NT2/D1 (cell line): ENCODE data around the gene OR51B2.

Source experiments
- SUZ12 ChIP-seq: IDR thresholded peaks from 2 replicates; pipeline ENCODE4 v1.6.1; 2011; ENCODE audit not compliant: insufficient read length, insufficient read depth; ENCODE audit errors: extremely low read depth
- YY1 ChIP-seq: IDR thresholded peaks from 2 replicates; pipeline ENCODE4 v1.6.1; 2011; ENCODE audit not compliant: insufficient read length, insufficient read depth
- ZNF274 ChIP-seq: IDR thresholded peaks from 2 replicates; pipeline ENCODE4 v1.6.1; 2011; ENCODE audit warnings: mild to moderate bottlenecking, low read depth, low read length

DNA sequence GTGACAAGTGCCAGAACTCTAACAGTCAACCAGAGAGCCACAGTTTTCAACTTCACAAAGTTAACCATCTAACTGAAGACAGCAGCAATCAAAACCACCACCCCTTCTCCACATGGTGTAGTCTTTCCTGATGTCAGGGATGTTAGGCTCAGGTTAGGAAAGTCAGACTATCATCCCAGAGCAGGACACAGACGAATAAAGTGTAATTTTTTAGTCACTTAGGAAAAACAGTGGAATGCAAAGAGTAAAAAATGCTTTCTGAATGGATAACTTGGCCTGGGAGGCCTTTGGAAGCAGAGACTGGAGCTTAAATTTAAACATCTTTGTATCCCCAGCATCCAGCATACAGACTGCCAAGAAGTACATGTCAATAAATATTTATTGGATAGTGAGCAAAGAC lies 37.7 kb downstream of the OR51B2 start:
- TF ChIP-seq YY1 (no peak), SUZ12 (no peak), ZNF274 (no peak)
